IPS DF 4.7 (cell line): ENCODE results near the gene WWP2.
A peak's percentile ranks its signal among the peaks of the same experiment; 100 is the strongest.
"Not testable (repeated sequence)": the region's sequence is repeated elsewhere in the genome, so short reads cannot be mapped to it uniquely, and the experiment has no call there.

Experiments used
- DNase-seq: peaks from one replicate; pipeline ENCODE4 v3.0.0-alpha.2; 2013; ENCODE audit warnings: low spot score; ENCODE audit errors: extremely low read depth

WWP2 gene

GRCh38 chr16:69745959-69746358 is 16.2 kb upstream of the WWP2 start:
- no peak for DNase-seq

GRCh38 chr16:69747115-69747514 is 15.0 kb upstream of the WWP2 start:
- DNase-seq, result no peak

GRCh38 chr16:69748694-69749345 is 13.3 kb upstream of the WWP2 start:
- DNase-seq, result no peak

- no peak for DNase-seq
Observed at GRCh38 chr16:69754143-69754468, 8.0 kb upstream of the WWP2 start.

GRCh38 chr16:69754469-69755310 is 7.4 kb upstream of the WWP2 start, which contains the start of gene NOB1:
TSS of gene NOB1 (minus strand) at chr16:69754926. CDS start at chr16:69754910, 16 bp downstream.
- peak; percentile 94 for DNase-seq

GRCh38 chr16:69756705-69757104 is 5.4 kb upstream of the WWP2 start:
- DNase-seq, result no peak

GRCh38 chr16:69757375-69757774 is 4.8 kb upstream of the WWP2 start:
- not testable (repeated sequence) for DNase-seq

GRCh38 chr16:69762814-69763598 is 874 bp downstream of the WWP2 start:
- no peak for DNase-seq

- DNase-seq, result no peak
Observed at GRCh38 chr16:69763599-69763942, 1.4 kb downstream of the WWP2 start.

- no peak for DNase-seq
Observed at GRCh38 chr16:69767459-69768229, 5.5 kb downstream of the WWP2 start.

GRCh38 chr16:69768666-69769065 is 6.5 kb downstream of the WWP2 start:
- DNase-seq, result no peak

GRCh38 chr16:69769404-69769803 is 7.3 kb downstream of the WWP2 start:
- no peak for DNase-seq

- DNase-seq, result no peak
Observed at GRCh38 chr16:69771651-69771967, 9.5 kb downstream of the WWP2 start.

GRCh38 chr16:69773260-69773947 is 11.3 kb downstream of the WWP2 start:
- DNase-seq, result no peak

GRCh38 chr16:69775563-69775962 is 13.4 kb downstream of the WWP2 start:
- DNase-seq, result no peak

GRCh38 chr16:69779724-69780123 is 17.6 kb downstream of the WWP2 start:
- no peak for DNase-seq

- DNase-seq, result no peak
Observed at GRCh38 chr16:69781118-69781517, 19.0 kb downstream of the WWP2 start.

GRCh38 chr16:69784586-69784985 is 22.5 kb downstream of the WWP2 start:
- no peak for DNase-seq

GRCh38 chr16:69787883-69788282 is 25.8 kb downstream of the WWP2 start:
- no peak for DNase-seq

- DNase-seq, result not testable (repeated sequence)
Observed at GRCh38 chr16:69791391-69791847, 29.3 kb downstream of the WWP2 start.

GRCh38 chr16:69793526-69793925 is 31.4 kb downstream of the WWP2 start:
- DNase-seq, result no peak
